GM19455 (cell line): ENCODE results near the gene DTX2.
A peak's percentile ranks its signal among the peaks of the same experiment; 100 is the strongest.
"Not testable (repeated sequence)": the region's sequence is repeated elsewhere in the genome, so short reads cannot be mapped to it uniquely, and the experiment has no call there.

Experiments
- ATAC-seq: cut with Tn5 transposase; IDR thresholded peaks from one replicate; pipeline ENCODE4 v1.9.1; 2021; ENCODE audit not compliant: unreplicated experiment

DTX2 gene

GRCh38 chr7:76442664-76443446, 18.7 kb upstream of the DTX2 start:
- ATAC-seq: not testable (repeated sequence)

GRCh38 chr7:76443846-76444245, 17.7 kb upstream of the DTX2 start:
- not testable (repeated sequence) for ATAC-seq

- ATAC-seq: peak; percentile 75
These were observed 15.9 kb upstream of the DTX2 start for GRCh38 chr7:76445577-76446008.

- ATAC-seq: not testable (repeated sequence)
These were observed 4.5 kb upstream of the DTX2 start for GRCh38 chr7:76457017-76457416.

GRCh38 chr7:76458504-76458903, 3.0 kb upstream of the DTX2 start:
- ATAC-seq: not testable (repeated sequence)

GRCh38 chr7:76460767-76461166, 742 bp upstream of the DTX2 start:
- ATAC-seq: not testable (repeated sequence)

GRCh38 chr7:76462271-76462882, 868 bp downstream of the DTX2 start:
- ATAC-seq: not testable (repeated sequence)

- ATAC-seq: not testable (repeated sequence)
These were observed 3.5 kb downstream of the DTX2 start for GRCh38 chr7:76464959-76465358.

GRCh38 chr7:76465950-76466349, 4.4 kb downstream of the DTX2 start:
- not testable (repeated sequence) for ATAC-seq

- not testable (repeated sequence) for ATAC-seq
These were observed 6.4 kb downstream of the DTX2 start for GRCh38 chr7:76467743-76468404.

- ATAC-seq: not testable (repeated sequence)
These were observed 10.2 kb downstream of the DTX2 start for GRCh38 chr7:76471556-76472221.

- ATAC-seq: not testable (repeated sequence)
These were observed 11.6 kb downstream of the DTX2 start for GRCh38 chr7:76473097-76473496.

GRCh38 chr7:76476280-76476679, 14.8 kb downstream of the DTX2 start:
- ATAC-seq: not testable (repeated sequence)

GRCh38 chr7:76476742-76477474, 15.4 kb downstream of the DTX2 start:
- ATAC-seq: not testable (repeated sequence)

- not testable (repeated sequence) for ATAC-seq
These were observed 18.1 kb downstream of the DTX2 start for GRCh38 chr7:76479628-76480027.

- ATAC-seq: not testable (repeated sequence)
These were observed 19.1 kb downstream of the DTX2 start for GRCh38 chr7:76480403-76481253.

- ATAC-seq: not testable (repeated sequence)
These were observed 21.2 kb downstream of the DTX2 start for GRCh38 chr7:76482660-76483059.

GRCh38 chr7:76483081-76483480, 21.6 kb downstream of the DTX2 start:
- not testable (repeated sequence) for ATAC-seq

GRCh38 chr7:76484456-76484855, 22.9 kb downstream of the DTX2 start:
- not testable (repeated sequence) for ATAC-seq
